ENCODE results near the gene KANSL1.
"Not testable (repeated sequence)": the region's sequence is repeated elsewhere in the genome, so short reads cannot be mapped to it uniquely, and the experiment has no call there.

Gene KANSL1

GRCh38 chr17:46024590-46024989, 168.6 kb downstream of the KANSL1 start:
- no peak for DNase-seq (ENCODE audit: low spot score)

- DNase-seq (ENCODE audit: low spot score): no peak
These were observed 169.3 kb downstream of the KANSL1 start for GRCh38 chr17:46023783-46024388.

GRCh38 chr17:46023366-46023765, 169.9 kb downstream of the KANSL1 start:
- not testable (repeated sequence) for DNase-seq (ENCODE audit: low spot score)

GRCh38 chr17:46020998-46021397, 172.2 kb downstream of the KANSL1 start:
- DNase-seq (ENCODE audit: low spot score): no peak

GRCh38 chr17:46020023-46020761, 173.0 kb downstream of the KANSL1 start:
- no peak for DNase-seq (ENCODE audit: low spot score)

- DNase-seq (ENCODE audit: low spot score): not testable (repeated sequence)
These were observed 173.8 kb downstream of the KANSL1 start for GRCh38 chr17:46019408-46019925.

- no peak for DNase-seq (ENCODE audit: low spot score)
These were observed 179.6 kb downstream of the KANSL1 start for GRCh38 chr17:46013502-46014165.

- DNase-seq (ENCODE audit: low spot score): no peak
These were observed 180.1 kb downstream of the KANSL1 start for GRCh38 chr17:46013127-46013501.

GRCh38 chr17:46012506-46013079, 180.6 kb downstream of the KANSL1 start:
- DNase-seq (ENCODE audit: low spot score): no peak

- DNase-seq (ENCODE audit: low spot score): no peak
These were observed 181.3 kb downstream of the KANSL1 start for GRCh38 chr17:46011711-46012505.

GRCh38 chr17:46010597-46011186, 182.5 kb downstream of the KANSL1 start:
- DNase-seq (ENCODE audit: low spot score): no peak

GRCh38 chr17:46009681-46010596, 183.3 kb downstream of the KANSL1 start:
- no peak for DNase-seq (ENCODE audit: low spot score)

- DNase-seq (ENCODE audit: low spot score): no peak
These were observed 184.6 kb downstream of the KANSL1 start for GRCh38 chr17:46008591-46008990.

- DNase-seq (ENCODE audit: low spot score): no peak
These were observed 185.7 kb downstream of the KANSL1 start for GRCh38 chr17:46007461-46007965.

- DNase-seq (ENCODE audit: low spot score): not testable (repeated sequence)
These were observed 187.1 kb downstream of the KANSL1 start for GRCh38 chr17:46006082-46006481.

GRCh38 chr17:46003907-46004748, 189.1 kb downstream of the KANSL1 start:
- no peak for DNase-seq (ENCODE audit: low spot score)

GRCh38 chr17:46002973-46003316, 190.3 kb downstream of the KANSL1 start:
- no peak for DNase-seq (ENCODE audit: low spot score)

GRCh38 chr17:46002311-46002972, 190.8 kb downstream of the KANSL1 start:
- DNase-seq (ENCODE audit: low spot score): peak; percentile 77
